ENCODE data around the gene GPR63.

The GPR63 gene

DNA sequence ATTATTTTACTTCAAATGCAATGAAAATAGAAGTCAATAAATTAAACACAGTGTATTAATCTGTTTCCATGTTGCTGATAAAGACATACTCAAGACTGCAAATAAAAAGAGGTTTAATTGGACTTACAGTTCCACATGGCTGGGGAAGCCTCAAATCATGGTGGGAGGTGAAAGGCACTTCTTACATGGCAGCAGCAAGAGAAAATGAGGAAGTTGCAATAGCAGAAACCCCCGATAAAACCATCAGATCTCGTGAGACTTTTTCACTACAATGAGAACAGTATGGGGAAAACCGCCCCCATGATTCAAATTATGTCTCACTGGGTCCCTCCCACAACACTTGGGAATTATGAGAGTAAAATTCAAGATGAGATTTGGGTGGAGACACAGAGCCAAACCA is 82.2 kb downstream of the GPR63 start:
- no peak for DNase-seq (ENCODE audit: low spot score)

DNA sequence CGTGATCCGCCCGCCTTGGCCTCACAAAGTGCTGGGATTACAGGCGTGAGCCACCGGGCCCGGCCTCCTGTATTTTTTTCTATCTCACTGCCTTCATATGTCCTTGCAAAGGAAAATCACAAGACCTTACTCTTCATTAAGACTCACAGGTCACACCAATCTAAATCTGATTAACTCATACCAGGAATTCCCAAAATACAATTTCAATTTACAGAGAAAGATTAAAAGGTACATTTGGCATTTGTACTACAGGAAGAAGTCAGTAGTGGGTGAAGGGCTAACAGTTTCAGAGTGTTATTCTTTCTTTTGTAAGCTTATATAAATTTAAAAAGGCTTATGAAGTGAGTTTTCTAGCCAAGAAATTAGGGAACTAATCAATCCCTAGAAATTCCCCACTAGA is 87.4 kb downstream of the GPR63 start:
- no peak for DNase-seq (ENCODE audit: low spot score)

Measured in GM03348 (cell line).